PFSK-1 (cell line): ENCODE results near the gene MVP.

Experiments
- POLR2AphosphoS5 ChIP-seq: IDR thresholded peaks from 2 replicates; pipeline ENCODE4 v1.6.1; 2012; ENCODE audit warnings: low read depth, mild to moderate bottlenecking, control low read depth, low read length, moderate library complexity
- TAF1 ChIP-seq: IDR thresholded peaks from 2 replicates; pipeline ENCODE4 v1.6.1; 2012; ENCODE audit warnings: low read length, control low read depth, borderline replicate concordance; ENCODE audit not compliant: insufficient read depth
- TF ChIP-seq, protein P1 (sequence below), 2 experiments: IDR thresholded peaks; 2 replicates each; pipeline versions ENCODE4 v1.6.1 to v1.8.0; 2011 to 2012; ENCODE audit warnings: low read depth in 2 of 2, low read length in 2 of 2, control low read depth in 1 of 2, inconsistent platforms in 1 of 2, mild to moderate bottlenecking in 1 of 2, moderate library complexity in 1 of 2; ENCODE audit not compliant: insufficient read depth in 1 of 2

- TF ChIP-seq POLR2AphosphoS5: no peak
- no peak for TF ChIP-seq TAF1
- TF ChIP-seq, protein P1, sequence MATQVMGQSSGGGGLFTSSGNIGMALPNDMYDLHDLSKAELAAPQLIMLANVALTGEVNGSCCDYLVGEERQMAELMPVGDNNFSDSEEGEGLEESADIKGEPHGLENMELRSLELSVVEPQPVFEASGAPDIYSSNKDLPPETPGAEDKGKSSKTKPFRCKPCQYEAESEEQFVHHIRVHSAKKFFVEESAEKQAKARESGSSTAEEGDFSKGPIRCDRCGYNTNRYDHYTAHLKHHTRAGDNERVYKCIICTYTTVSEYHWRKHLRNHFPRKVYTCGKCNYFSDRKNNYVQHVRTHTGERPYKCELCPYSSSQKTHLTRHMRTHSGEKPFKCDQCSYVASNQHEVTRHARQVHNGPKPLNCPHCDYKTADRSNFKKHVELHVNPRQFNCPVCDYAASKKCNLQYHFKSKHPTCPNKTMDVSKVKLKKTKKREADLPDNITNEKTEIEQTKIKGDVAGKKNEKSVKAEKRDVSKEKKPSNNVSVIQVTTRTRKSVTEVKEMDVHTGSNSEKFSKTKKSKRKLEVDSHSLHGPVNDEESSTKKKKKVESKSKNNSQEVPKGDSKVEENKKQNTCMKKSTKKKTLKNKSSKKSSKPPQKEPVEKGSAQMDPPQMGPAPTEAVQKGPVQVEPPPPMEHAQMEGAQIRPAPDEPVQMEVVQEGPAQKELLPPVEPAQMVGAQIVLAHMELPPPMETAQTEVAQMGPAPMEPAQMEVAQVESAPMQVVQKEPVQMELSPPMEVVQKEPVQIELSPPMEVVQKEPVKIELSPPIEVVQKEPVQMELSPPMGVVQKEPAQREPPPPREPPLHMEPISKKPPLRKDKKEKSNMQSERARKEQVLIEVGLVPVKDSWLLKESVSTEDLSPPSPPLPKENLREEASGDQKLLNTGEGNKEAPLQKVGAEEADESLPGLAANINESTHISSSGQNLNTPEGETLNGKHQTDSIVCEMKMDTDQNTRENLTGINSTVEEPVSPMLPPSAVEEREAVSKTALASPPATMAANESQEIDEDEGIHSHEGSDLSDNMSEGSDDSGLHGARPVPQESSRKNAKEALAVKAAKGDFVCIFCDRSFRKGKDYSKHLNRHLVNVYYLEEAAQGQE (IDR thresholded peaks at IDR 0.05; ENCODE audit: insufficient read depth in 1 of 2, low read depth in 2 of 2, low read length in 2 of 2): no peak
Observed at GRCh38 chr16:29878172-29878571, 57.9 kb downstream of the MVP start.
